CD4-positive, alpha-beta memory T cell (primary cell): ENCODE results near the gene PDZRN3. TPM values are rescaled to one million over a fixed set of nuclear protein-coding genes. Genes with fewer than 3 reads are reported as not detected.

Source experiments
- CTCF ChIA-PET: fragments of 350-600 bp; sonication (Branson Sonifier 250); formaldehyde crosslinking; loops from one replicate; lab custom pipeline; 2021; ENCODE audit warnings: inconsistent platforms; ENCODE audit not compliant: partially characterized antibody; lab: Charles Lee
- POLR2A ChIA-PET: fragments of 350-600 bp; sonication (Branson Sonifier 250); formaldehyde crosslinking; loops from one replicate; lab custom pipeline; 2021; ENCODE audit not compliant: partially characterized antibody; lab: Charles Lee
- DNase-seq, 5 donors: peaks; one replicate each; pipeline versions ENCODE4 v3.0.0 to v3.0.0-alpha.2; 2020 to 2022; ENCODE audit warnings: mixed read lengths in 1 of 5
- H3K27ac ChIP-seq: one replicate; pipeline ENCODE4 v1.7.0; 2013; ENCODE audit warnings: low read depth, low read length
- H3K27me3 ChIP-seq: 2 replicates; pipeline ENCODE4 v1.7.0; 2013; ENCODE audit warnings: mild to moderate bottlenecking, low read length, moderate library complexity; ENCODE audit not compliant: insufficient read depth
- H3K36me3 ChIP-seq: 2 replicates; pipeline ENCODE4 v1.7.0; 2013; ENCODE audit warnings: mild to moderate bottlenecking, low read length, moderate library complexity; ENCODE audit not compliant: insufficient read depth
- H3K4me1 ChIP-seq: 2 replicates; pipeline ENCODE4 v1.7.0; 2013; ENCODE audit warnings: mild to moderate bottlenecking, low read length, moderate library complexity; ENCODE audit not compliant: insufficient read depth
- H3K4me3 ChIP-seq, 2 donors: one replicate each; pipeline ENCODE4 v1.7.0; 2013; ENCODE audit warnings: low read length in 2 of 2, mild to moderate bottlenecking in 1 of 2
- H3K9me3 ChIP-seq, 2 donors: one replicate each; pipeline ENCODE4 v1.7.0; 2013; ENCODE audit warnings: low read length in 2 of 2, control low read depth in 1 of 2; ENCODE audit not compliant: control insufficient read depth in 1 of 2
- H3K27ac Mint-ChIP-seq, 7 donors: one replicate each; pipeline ENCODE4 v1.8.0; 2020 to 2021; ENCODE audit warnings: mixed read lengths in 7 of 7, mild to moderate bottlenecking in 6 of 7, inconsistent platforms in 3 of 7, moderate library complexity in 3 of 7
- H3K27me3 Mint-ChIP-seq, 2 donors: one replicate each; pipeline ENCODE4 v1.8.0; 2020 to 2021; ENCODE audit warnings: mixed read lengths in 2 of 2
- H3K36me3 Mint-ChIP-seq, 2 donors: one replicate each; pipeline ENCODE4 v1.8.0; 2020 to 2021; ENCODE audit warnings: mixed read lengths in 2 of 2, inconsistent platforms in 1 of 2, mild to moderate bottlenecking in 1 of 2
- H3K4me1 Mint-ChIP-seq, 4 donors: one replicate each; pipeline ENCODE4 v1.8.0; 2020 to 2021; ENCODE audit warnings: mixed read lengths in 4 of 4, mild to moderate bottlenecking in 1 of 4
- H3K4me3 Mint-ChIP-seq, 8 donors: one replicate each; pipeline ENCODE4 v1.8.0; 2020 to 2021; ENCODE audit warnings: mixed read lengths in 8 of 8, mild to moderate bottlenecking in 7 of 8, moderate library complexity in 6 of 8, inconsistent platforms in 3 of 8
- H3K9me3 Mint-ChIP-seq, 8 donors: one replicate each; pipeline ENCODE4 v1.8.0; 2020 to 2021; ENCODE audit warnings: mixed read lengths in 8 of 8, mild to moderate bottlenecking in 5 of 8, inconsistent platforms in 3 of 8, moderate library complexity in 1 of 8
- intact Hi-C: fragments of 100-400 bp; cut with micrococcal nuclease; formaldehyde crosslinking; loops from one replicate; pipeline ENCODE4 v1.15.1; 2023
- polyA plus RNA-seq, 2 donors: library from polyadenylated mRNA; unstranded; fragments of 300-500 nt; fragmentation: Illumina TruSeq; gene quantifications; one replicate each; pipeline ENCODE4 v1.2.3, GENCODE V29; 2021
- total RNA-seq, 2 experiments: library from RNA; stranded (reverse); gene quantifications; one replicate each; pipeline ENCODE4 v1.2.3, GENCODE V29; 2021

Gene PDZRN3
- total and polyA plus RNA-seq, 4 experiments from 2014 or later = not detected

DNA sequence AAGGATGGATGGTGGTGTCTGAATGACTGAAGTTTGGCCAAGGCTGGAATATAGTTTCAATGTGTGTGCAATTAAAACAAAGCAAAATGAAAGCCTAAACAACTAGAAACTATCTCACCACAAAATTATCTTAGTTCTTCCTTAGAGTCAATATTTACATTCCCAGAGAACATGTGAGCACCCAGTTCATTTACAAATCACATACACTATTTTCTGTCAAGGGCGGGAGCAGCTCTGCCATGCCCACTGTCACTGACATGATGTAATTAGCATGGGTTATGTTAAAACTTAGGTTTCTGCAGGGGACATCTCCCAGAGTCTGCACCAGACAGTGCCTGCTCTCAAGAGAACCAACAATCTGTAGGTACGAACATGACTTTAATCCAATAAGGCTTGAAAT is 65.0 kb downstream of the PDZRN3 start:
- intact Hi-C loops = no loop called here
- H3K4me1 ChIP-seq = no peaks in the 10 kb centered on the region
- no peaks in the 10 kb centered on the region for H3K4me1 Mint-ChIP-seq
- no peaks in the 10 kb centered on the region for H3K9me3 ChIP-seq
- no peaks in the 10 kb centered on the region for H3K36me3 Mint-ChIP-seq
- DNase-seq = no peak
- no peaks in the 10 kb centered on the region for H3K36me3 ChIP-seq
- H3K27ac Mint-ChIP-seq = no peak overlapping the region
- no peak overlapping the region for H3K4me3 ChIP-seq
- no peaks in the 10 kb centered on the region for H3K27me3 Mint-ChIP-seq
- POLR2A ChIA-PET = no interaction called here
- CTCF ChIA-PET = no interaction called here
- H3K27me3 ChIP-seq = no peaks in the 10 kb centered on the region
- H3K9me3 Mint-ChIP-seq = peaks cover 0 to 2% (median 0%) of the 10 kb centered on the region in 8 donors
- H3K27ac ChIP-seq = no peak overlapping the region
- H3K4me3 Mint-ChIP-seq = no peak overlapping the region

DNA sequence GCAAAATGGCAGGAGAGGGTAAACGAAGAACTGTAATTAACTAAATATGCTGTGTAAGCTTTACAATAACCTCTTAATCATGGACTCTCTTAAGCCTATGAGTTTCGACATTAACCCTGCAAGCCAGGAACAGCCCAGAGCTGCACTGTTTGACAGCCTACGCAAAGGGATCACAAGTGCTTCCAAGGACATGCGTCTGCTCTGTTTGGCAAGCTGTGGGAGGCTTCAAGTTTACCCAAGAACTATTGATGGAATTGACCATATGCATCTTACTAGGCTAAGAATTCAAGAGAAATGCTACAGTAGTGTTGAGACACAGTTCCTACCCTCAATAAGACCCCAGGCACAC is 66.0 kb downstream of the PDZRN3 start:
- Mint-ChIP-seq H3K4me1 (no peaks in the 10 kb centered on the region), H3K9me3 (no peaks in the 10 kb centered on the region), H3K4me3 (no peak overlapping the region), H3K27me3 (no peaks in the 10 kb centered on the region), H3K27ac (no peak overlapping the region), H3K36me3 (no peaks in the 10 kb centered on the region)
- H3K36me3 ChIP-seq = no peaks in the 10 kb centered on the region
- H3K4me1 ChIP-seq = no peaks in the 10 kb centered on the region
- ChIA-PET POLR2A (no interaction called here), CTCF (no interaction called here)
- no peak for DNase-seq
- no peak overlapping the region for H3K4me3 ChIP-seq
- H3K9me3 ChIP-seq = no peaks in the 10 kb centered on the region
- H3K27me3 ChIP-seq = no peaks in the 10 kb centered on the region
- no peak overlapping the region for H3K27ac ChIP-seq
- intact Hi-C loops = no loop called here

DNA sequence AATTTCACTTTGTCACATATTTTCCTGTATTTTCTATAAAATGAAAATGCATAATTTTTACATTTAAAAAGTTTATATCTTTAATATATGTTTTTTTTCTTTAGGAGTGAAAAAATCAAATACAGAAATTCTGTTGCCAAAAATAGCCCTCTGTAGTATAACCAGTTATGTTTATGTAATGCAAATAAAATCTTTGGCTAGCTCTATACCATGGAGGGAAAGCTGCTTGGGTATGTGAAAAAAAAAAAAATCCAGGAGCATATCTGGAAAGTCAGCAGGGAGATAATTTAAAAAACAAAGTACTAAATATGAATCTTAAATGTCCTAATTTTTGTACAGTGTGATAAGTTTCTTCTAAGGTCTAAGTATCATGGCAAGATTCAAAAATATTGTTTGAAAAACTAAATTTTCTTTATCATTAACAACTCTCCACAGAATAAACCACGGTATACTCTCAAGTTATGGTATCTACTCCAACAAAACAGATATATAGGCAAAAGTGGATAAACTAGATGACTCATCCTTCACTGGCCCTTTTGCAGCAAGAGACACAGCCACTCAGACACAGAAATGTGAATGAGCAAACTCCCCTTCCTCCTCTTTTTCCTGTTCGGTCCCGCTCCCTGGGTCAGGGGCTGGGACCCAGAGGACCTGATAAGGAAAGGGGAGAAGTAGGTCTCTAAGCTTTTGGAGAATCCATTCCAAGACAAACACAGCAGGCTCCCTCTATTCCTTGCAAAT is 66.6 kb downstream of the PDZRN3 start:
- no peak overlapping the region for H3K27ac ChIP-seq
- Mint-ChIP-seq H3K4me1 (no peaks in the 10 kb centered on the region), H3K27me3 (no peaks in the 10 kb centered on the region), H3K4me3 (no peak overlapping the region), H3K27ac (no peak overlapping the region), H3K9me3 (no peaks in the 10 kb centered on the region), H3K36me3 (no peaks in the 10 kb centered on the region)
- no peaks in the 10 kb centered on the region for H3K4me1 ChIP-seq
- no peaks in the 10 kb centered on the region for H3K9me3 ChIP-seq
- H3K4me3 ChIP-seq = no peak overlapping the region
- intact Hi-C loops = no loop called here
- H3K36me3 ChIP-seq = no peaks in the 10 kb centered on the region
- POLR2A ChIA-PET = no interaction called here
- DNase-seq = no peak
- CTCF ChIA-PET = no interaction called here
- H3K27me3 ChIP-seq = no peaks in the 10 kb centered on the region

DNA sequence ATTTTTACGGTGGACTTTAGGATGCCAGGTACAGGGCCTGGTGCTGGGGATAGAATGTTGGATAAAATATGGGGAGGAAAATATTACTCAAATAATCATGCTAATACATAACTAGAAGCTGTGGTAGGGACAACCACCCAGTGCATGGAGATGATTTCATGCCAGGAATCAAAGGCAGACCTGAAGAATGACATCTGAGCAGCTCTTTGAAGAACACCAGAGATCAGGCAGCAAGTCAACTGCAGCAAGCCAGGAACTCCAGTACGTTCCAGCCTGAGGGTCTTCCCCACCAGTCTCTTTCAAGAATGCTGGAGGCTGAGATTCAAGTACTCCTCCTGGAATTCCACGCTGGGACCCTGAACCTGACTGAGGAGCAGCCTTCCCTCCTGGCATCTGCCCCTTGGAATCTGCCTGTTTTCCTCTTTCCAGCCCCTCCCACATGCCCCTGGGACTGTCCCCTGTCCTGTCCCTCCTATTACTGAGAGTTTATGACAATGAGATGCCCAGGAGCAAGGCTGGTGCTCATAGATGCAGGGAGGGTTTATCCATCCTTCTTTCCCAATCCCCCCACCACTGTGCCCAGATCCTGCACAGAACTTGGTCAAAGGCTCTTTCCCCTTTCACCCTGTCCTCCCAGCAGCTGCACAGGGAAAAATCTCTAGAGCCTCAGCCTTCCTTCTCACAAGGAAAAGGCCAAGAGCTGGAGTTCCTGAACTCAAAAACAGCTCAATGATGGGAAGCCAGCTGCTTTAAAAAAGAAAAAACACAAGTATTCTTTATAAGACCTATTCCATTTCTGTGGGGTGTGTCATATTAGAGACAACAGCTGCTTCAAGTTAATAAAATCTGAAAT is 68.0 kb downstream of the PDZRN3 start:
- H3K36me3 ChIP-seq = no peaks in the 10 kb centered on the region
- no peaks in the 10 kb centered on the region for H3K27me3 ChIP-seq
- DNase-seq = no peak
- intact Hi-C loops = no loop called here
- Mint-ChIP-seq H3K9me3 (no peaks in the 10 kb centered on the region), H3K27me3 (no peaks in the 10 kb centered on the region), H3K36me3 (no peaks in the 10 kb centered on the region), H3K4me1 (no peaks in the 10 kb centered on the region), H3K27ac (no peak overlapping the region), H3K4me3 (no peak overlapping the region)
- no peaks in the 10 kb centered on the region for H3K9me3 ChIP-seq
- ChIA-PET POLR2A (no interaction called here), CTCF (no interaction called here)
- no peak overlapping the region for H3K4me3 ChIP-seq
- no peaks in the 10 kb centered on the region for H3K4me1 ChIP-seq
- no peak overlapping the region for H3K27ac ChIP-seq

DNA sequence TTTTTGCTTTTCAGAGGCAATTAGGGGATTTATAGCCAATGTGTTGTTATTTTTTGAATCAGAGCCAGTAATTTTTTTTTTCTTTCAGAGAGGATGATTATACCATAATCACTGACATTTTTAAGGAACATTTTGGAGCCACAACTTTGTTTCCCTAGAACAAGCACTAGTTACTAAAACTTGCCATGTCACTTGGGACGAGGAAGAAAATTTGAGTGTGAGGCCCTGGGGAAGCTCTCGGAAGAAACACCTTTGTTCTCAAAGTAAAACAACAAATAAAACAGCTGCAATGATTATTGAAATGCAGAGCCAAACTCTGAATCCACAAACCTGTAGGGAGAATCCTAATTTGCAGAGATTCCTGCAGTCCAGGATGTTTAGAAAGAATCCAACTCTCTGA is 69.7 kb downstream of the PDZRN3 start:
- intact Hi-C loops = no loop called here
- Histone ChIP-seq H3K9me3 (no peaks in the 10 kb centered on the region), H3K4me3 (no peak overlapping the region), H3K36me3 (no peaks in the 10 kb centered on the region), H3K4me1 (no peaks in the 10 kb centered on the region), H3K27me3 (no peaks in the 10 kb centered on the region), H3K27ac (no peak overlapping the region)
- ChIA-PET CTCF (no interaction called here), POLR2A (no interaction called here)
- Mint-ChIP-seq H3K9me3 (no peaks in the 10 kb centered on the region), H3K4me3 (no peak overlapping the region), H3K27ac (no peak overlapping the region), H3K4me1 (no peaks in the 10 kb centered on the region), H3K27me3 (peaks cover 0 to 3% of the 10 kb centered on the region in 2 donors), H3K36me3 (no peaks in the 10 kb centered on the region)
- no peak for DNase-seq

DNA sequence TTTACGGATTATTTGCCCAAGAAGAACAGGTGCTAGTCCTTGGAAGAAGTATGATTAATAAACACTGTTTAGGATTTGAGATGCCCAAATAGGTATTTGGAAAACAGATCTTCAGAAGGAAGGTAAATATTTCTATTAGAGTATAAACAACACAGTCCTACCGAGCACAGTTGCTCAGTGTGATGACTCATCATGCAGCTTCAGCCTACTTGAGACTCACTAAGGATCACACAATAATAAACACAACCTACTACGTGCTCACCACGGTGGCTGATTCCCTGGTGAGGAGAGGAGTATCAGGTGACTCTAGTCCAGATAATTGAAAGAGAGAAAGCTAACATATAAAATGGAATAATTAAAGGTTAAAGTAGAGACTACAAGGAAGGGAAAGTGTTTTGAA is 72.0 kb downstream of the PDZRN3 start:
- ChIA-PET POLR2A (no interaction called here), CTCF (no interaction called here)
- H3K9me3 Mint-ChIP-seq = no peaks in the 10 kb centered on the region
- H3K27ac Mint-ChIP-seq = no peak overlapping the region
- Histone ChIP-seq H3K4me3 (no peak overlapping the region), H3K36me3 (no peaks in the 10 kb centered on the region), H3K27me3 (no peaks in the 10 kb centered on the region), H3K9me3 (no peaks in the 10 kb centered on the region), H3K4me1 (no peaks in the 10 kb centered on the region), H3K27ac (no peak overlapping the region)
- no peaks in the 10 kb centered on the region for H3K36me3 Mint-ChIP-seq
- no peak for DNase-seq
- peaks cover 2 to 3% of the 10 kb centered on the region in 2 donors for H3K27me3 Mint-ChIP-seq
- intact Hi-C loops = no loop called here
- H3K4me3 Mint-ChIP-seq = no peak overlapping the region
- H3K4me1 Mint-ChIP-seq = no peaks in the 10 kb centered on the region

DNA sequence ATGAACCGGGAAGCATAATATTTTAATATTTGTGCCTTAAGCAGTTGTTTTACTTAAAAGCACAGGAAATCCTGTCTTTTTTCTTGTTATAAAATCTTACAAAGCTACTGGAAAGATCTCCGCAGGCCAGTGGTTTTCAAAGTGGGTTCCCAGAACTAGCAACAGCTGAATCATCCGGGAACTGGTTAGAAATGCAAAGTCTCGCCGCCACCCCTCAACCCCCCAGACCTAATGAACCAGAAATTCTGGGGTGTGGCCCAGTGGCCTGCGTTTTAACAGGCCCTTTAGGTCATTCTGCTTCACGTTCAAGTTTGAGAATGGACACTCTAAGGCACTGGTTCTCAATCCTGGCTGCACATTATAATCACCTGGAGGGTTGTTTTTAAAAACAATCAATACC is 74.7 kb downstream of the PDZRN3 start:
- intact Hi-C loops = no loop called here
- POLR2A ChIA-PET = no interaction called here
- no peak overlapping the region for H3K4me3 Mint-ChIP-seq
- no peak overlapping the region for H3K27ac Mint-ChIP-seq
- no peaks in the 10 kb centered on the region for H3K9me3 Mint-ChIP-seq
- no peak overlapping the region for H3K4me3 ChIP-seq
- no peaks in the 10 kb centered on the region for H3K27me3 ChIP-seq
- no peak overlapping the region for H3K27ac ChIP-seq
- no peaks in the 10 kb centered on the region for H3K36me3 ChIP-seq
- no peaks in the 10 kb centered on the region for H3K36me3 Mint-ChIP-seq
- no peaks in the 10 kb centered on the region for H3K4me1 ChIP-seq
- peaks cover 2 to 3% of the 10 kb centered on the region in 2 donors for H3K27me3 Mint-ChIP-seq
- H3K4me1 Mint-ChIP-seq = no peaks in the 10 kb centered on the region
- no peaks in the 10 kb centered on the region for H3K9me3 ChIP-seq
- DNase-seq = no peak
- CTCF ChIA-PET = no interaction called here
